Measurements from ENCODE around the gene C3orf62. TPM values are rescaled to one million over a fixed set of nuclear protein-coding genes. Genes with fewer than 3 reads are reported as not detected.
A peak's percentile ranks its signal among the peaks of the same experiment; 100 is the strongest.

The C3orf62 gene
- total RNA-seq, 1 donor from 2014 or later, result 4.6 TPM

DNA sequence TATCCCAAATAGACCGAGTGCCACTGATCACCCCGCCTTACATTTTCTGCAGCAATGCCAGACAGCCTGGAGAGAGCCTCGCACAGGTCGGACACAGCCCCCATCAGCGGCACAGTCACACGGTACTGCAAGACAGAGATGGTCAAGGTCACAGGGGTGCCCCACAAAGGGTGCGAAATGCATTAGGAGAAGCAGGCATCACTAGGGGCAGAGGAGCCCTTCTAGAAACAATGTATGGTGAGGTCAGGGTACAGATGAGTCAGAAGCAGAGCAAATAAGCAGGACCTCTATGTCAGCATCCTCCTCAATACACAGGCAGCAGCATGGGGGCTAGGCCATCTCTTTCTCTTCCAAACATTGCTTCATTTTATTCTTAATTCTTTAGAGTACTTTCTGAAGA is 21.5 kb upstream of the C3orf62 start:
- peaks cover 14% of the 10 kb centered on the region for H3K4me1 Mint-ChIP-seq (ENCODE audit: low read depth)
- no peaks in the 10 kb centered on the region for H3K9me3 Mint-ChIP-seq (ENCODE audit: low read depth)
- H3K27ac Mint-ChIP-seq (ENCODE audit: unreplicated experiment), result no peak overlapping the region
- TF ChIP-seq, protein P1, sequence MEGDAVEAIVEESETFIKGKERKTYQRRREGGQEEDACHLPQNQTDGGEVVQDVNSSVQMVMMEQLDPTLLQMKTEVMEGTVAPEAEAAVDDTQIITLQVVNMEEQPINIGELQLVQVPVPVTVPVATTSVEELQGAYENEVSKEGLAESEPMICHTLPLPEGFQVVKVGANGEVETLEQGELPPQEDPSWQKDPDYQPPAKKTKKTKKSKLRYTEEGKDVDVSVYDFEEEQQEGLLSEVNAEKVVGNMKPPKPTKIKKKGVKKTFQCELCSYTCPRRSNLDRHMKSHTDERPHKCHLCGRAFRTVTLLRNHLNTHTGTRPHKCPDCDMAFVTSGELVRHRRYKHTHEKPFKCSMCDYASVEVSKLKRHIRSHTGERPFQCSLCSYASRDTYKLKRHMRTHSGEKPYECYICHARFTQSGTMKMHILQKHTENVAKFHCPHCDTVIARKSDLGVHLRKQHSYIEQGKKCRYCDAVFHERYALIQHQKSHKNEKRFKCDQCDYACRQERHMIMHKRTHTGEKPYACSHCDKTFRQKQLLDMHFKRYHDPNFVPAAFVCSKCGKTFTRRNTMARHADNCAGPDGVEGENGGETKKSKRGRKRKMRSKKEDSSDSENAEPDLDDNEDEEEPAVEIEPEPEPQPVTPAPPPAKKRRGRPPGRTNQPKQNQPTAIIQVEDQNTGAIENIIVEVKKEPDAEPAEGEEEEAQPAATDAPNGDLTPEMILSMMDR (IDR thresholded peaks at IDR 0.05), result no peak
- no peaks in the 10 kb centered on the region for H3K27me3 Mint-ChIP-seq (ENCODE audit: low read depth)
- no peak overlapping the region for H3K4me3 Mint-ChIP-seq (ENCODE audit: unreplicated experiment)
- DNase-seq (ENCODE audit: low spot score), result no peak
- peaks cover 34% of the 10 kb centered on the region for H3K36me3 Mint-ChIP-seq (ENCODE audit: low read depth)

DNA sequence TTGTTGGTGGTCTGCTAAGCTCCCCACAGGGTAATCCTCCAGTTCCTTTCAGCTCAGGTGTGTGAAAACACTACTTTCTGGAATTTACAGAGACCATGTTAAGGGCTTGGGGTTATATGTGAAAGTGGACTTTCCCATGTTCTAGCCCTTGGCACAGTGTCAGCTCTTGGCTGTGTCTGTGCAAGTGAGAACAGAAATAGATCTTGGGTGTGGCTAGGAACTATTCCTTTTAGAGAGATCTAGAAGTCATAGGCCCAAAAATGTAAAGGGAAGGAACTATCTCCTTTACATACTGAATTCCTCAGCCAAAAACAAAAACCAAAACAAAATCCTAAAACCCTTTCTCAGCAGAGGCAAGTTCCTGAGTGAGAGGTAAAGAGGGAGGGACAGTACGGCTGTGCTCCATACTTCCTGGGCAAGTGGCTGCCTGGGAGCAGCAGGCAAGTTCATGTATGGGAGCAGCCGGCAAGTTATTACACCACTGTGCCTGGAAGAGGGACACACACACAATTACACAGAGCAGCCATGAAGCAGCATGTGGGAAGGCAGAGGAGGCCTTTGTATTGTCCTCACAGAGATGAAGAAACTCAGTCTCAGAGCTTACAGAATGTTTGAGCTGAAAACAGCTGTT is 19.9 kb upstream of the C3orf62 start:
- no peak for DNase-seq (ENCODE audit: low spot score)
- Mint-ChIP-seq H3K4me3 (ENCODE audit: unreplicated experiment) (no peak overlapping the region), H3K4me1 (ENCODE audit: low read depth) (peaks cover 14% of the 10 kb centered on the region), H3K27me3 (ENCODE audit: low read depth) (no peaks in the 10 kb centered on the region), H3K27ac (ENCODE audit: unreplicated experiment) (peak overlapping the region; percentile 92), H3K36me3 (ENCODE audit: low read depth) (peaks cover 40% of the 10 kb centered on the region), H3K9me3 (ENCODE audit: low read depth) (no peaks in the 10 kb centered on the region)
- TF ChIP-seq, protein P1 (IDR thresholded peaks at IDR 0.05), result no peak

DNA sequence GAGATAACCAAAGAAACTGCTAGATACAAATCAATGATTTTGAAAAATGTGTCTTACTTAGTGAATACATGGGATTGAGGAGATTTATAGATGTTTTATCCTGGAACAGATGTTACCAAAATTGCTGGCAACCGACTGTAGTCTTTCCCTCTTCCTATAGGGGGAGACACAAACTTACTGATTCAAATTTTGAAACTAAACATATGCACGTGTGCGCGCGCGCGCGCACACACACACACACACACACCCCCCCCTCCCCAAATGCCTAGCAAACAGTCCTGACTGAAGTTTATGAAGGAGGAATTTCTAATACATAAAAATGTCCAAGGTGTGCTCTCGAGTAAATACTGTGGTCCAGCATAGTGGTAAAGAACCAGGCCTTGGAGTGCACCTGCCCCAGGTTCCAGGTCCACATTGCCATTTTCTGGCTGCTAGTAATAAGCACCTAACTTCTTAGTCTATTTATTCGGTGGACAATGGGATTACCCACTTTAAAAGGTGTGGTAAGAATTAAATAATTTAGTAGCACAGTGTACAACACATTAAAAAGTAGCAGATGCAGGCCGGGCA is 18.5 kb upstream of the C3orf62 start:
- H3K9me3 Mint-ChIP-seq (ENCODE audit: low read depth), result no peaks in the 10 kb centered on the region
- H3K4me3 Mint-ChIP-seq (ENCODE audit: unreplicated experiment), result no peak overlapping the region
- TF ChIP-seq, protein P1 (IDR thresholded peaks at IDR 0.05), result peak; percentile 82
- no peaks in the 10 kb centered on the region for H3K27me3 Mint-ChIP-seq (ENCODE audit: low read depth)
- H3K4me1 Mint-ChIP-seq (ENCODE audit: low read depth), result peaks cover 14% of the 10 kb centered on the region
- peaks cover 40% of the 10 kb centered on the region for H3K36me3 Mint-ChIP-seq (ENCODE audit: low read depth)
- peak overlapping the region; percentile 36 for H3K27ac Mint-ChIP-seq (ENCODE audit: unreplicated experiment)
- DNase-seq (ENCODE audit: low spot score), result no peak

DNA sequence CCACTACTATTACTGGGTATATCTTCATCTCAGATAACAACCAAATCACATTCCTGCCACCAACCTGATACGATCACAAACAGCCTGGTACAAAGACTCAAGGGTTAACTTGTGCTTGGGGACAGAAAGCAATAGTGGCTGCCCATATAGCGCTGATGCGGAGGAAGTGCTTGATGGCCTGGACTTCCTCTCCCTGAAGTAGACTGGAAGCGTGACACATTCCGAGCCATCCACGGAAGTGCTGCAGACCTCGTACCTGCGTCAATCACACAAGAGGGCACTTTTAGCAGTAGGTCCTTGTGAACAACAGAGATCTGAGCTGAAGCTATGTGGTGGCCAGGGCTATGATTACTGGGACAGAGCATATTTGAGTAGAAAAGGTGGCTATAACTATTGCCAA is 17.3 kb upstream of the C3orf62 start:
- H3K36me3 Mint-ChIP-seq (ENCODE audit: low read depth), result peaks cover 38% of the 10 kb centered on the region
- H3K27ac Mint-ChIP-seq (ENCODE audit: unreplicated experiment), result no peak overlapping the region
- H3K27me3 Mint-ChIP-seq (ENCODE audit: low read depth), result no peaks in the 10 kb centered on the region
- H3K9me3 Mint-ChIP-seq (ENCODE audit: low read depth), result no peaks in the 10 kb centered on the region
- TF ChIP-seq, protein P1 (IDR thresholded peaks at IDR 0.05), result no peak
- H3K4me3 Mint-ChIP-seq (ENCODE audit: unreplicated experiment), result no peak overlapping the region
- H3K4me1 Mint-ChIP-seq (ENCODE audit: low read depth), result peaks cover 14% of the 10 kb centered on the region
- DNase-seq (ENCODE audit: low spot score), result no peak

GRCh38 chr3:49283997-49284396 is 7.0 kb upstream of the C3orf62 start:
- no peaks in the 10 kb centered on the region for H3K4me1 Mint-ChIP-seq (ENCODE audit: low read depth)
- TF ChIP-seq, protein P1 (IDR thresholded peaks at IDR 0.05), result no peak
- H3K9me3 Mint-ChIP-seq (ENCODE audit: low read depth), result no peaks in the 10 kb centered on the region
- H3K27ac Mint-ChIP-seq (ENCODE audit: unreplicated experiment), result no peak overlapping the region
- peaks cover 43% of the 10 kb centered on the region for H3K36me3 Mint-ChIP-seq (ENCODE audit: low read depth)
- DNase-seq (ENCODE audit: low spot score), result no peak
- no peaks in the 10 kb centered on the region for H3K27me3 Mint-ChIP-seq (ENCODE audit: low read depth)
- H3K4me3 Mint-ChIP-seq (ENCODE audit: unreplicated experiment), result no peak overlapping the region

All from chondrocyte (in vitro differentiated cells).